GM12872 (cell line): ENCODE data around the gene LRP6.

ENCODE experiments used
- TF ChIP-seq, protein P1 (sequence below): IDR thresholded peaks from 3 replicates; pipeline ENCODE4 v1.5.1; 2011; ENCODE audit warnings: low read depth, mild to moderate bottlenecking, low read length, moderate library complexity; ENCODE audit not compliant: insufficient read depth

Gene LRP6

GRCh38 chr12:12116677-12117076 is 150.2 kb downstream of the LRP6 start:
- TF ChIP-seq, protein P1, sequence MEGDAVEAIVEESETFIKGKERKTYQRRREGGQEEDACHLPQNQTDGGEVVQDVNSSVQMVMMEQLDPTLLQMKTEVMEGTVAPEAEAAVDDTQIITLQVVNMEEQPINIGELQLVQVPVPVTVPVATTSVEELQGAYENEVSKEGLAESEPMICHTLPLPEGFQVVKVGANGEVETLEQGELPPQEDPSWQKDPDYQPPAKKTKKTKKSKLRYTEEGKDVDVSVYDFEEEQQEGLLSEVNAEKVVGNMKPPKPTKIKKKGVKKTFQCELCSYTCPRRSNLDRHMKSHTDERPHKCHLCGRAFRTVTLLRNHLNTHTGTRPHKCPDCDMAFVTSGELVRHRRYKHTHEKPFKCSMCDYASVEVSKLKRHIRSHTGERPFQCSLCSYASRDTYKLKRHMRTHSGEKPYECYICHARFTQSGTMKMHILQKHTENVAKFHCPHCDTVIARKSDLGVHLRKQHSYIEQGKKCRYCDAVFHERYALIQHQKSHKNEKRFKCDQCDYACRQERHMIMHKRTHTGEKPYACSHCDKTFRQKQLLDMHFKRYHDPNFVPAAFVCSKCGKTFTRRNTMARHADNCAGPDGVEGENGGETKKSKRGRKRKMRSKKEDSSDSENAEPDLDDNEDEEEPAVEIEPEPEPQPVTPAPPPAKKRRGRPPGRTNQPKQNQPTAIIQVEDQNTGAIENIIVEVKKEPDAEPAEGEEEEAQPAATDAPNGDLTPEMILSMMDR, result no peak

DNA sequence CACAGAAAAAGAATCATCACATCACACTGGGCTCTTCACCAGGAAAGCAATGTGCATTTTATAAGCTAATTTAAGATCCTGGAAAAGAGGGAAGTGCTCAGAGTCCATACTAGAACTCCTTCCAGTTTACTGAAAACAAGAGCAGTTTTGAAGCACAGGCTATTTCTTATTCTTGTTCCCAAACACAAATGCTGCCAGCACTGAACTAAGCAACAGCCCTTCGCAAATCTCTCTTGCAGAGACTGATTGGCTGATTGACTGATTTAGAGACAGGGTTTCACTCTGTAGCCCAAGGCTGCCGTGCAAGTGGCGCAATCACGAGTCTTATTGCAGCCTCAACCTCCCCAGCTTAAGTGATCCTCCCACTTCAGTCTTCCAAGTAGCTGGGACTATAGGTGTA is 151.3 kb downstream of the LRP6 start:
- TF ChIP-seq, protein P1, result no peak

DNA sequence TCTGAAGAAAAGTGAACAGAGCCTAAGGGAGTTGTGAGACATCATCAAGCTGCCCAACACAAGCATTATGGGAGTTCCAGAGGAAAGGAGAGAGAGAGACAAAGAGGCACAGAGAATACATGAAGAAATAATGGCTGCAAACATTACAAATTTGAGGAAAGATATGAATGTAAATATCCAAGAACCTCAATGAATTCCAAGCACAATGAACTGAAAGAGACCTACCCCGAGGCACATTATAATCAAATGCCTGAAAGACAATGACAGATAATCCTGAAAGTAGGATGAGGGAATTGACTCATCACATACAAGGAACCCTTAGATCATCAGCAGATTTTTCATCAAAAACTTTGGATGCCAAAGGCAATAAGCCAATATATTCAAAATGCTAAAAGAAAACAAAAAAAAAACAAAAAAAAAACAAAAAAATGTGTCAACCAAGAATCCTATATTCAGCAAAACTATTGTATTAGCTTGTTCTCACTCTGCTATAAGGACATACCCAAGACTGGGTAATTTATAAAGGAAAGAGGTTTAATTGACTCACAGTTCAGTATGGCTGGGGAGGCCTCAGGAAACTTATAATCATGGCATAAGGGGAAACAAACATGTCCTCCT is 158.3 kb downstream of the LRP6 start:
- TF ChIP-seq, protein P1, result no peak

- TF ChIP-seq, protein P1, result no peak
These were observed 159.2 kb downstream of the LRP6 start for GRCh38 chr12:12107678-12108077.

DNA sequence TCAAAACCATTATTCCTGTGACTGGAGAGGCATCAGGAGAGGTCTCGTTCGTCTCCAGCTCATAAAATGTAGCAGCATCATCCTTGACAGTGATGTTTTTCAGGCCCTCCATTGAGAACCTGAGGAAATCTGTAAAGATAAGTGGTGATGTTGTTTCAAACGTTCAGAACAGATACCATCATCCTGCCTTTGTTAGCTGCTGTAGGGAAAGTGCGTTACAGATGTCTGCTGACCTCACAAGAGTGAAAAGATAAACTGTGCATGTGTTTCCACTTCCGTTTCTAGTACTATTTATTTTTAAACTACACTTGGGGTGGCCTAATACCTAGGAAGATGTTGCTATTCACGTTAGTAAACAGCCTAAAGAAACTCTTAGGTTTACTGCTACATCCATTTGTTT is 167.7 kb downstream of the LRP6 start:
- TF ChIP-seq, protein P1, result no peak

GRCh38 chr12:12098691-12099015 is 168.2 kb downstream of the LRP6 start:
- TF ChIP-seq, protein P1, result no peak

- TF ChIP-seq, protein P1, result no peak
These were observed 168.8 kb downstream of the LRP6 start for GRCh38 chr12:12097891-12098690.
